Endothelial cell (in vitro differentiated cells): ENCODE measurements around the gene KYAT1. TPM values are rescaled to one million over a fixed set of nuclear protein-coding genes. Genes with fewer than 3 reads are reported as not detected.

Source experiments
- DNase-seq: peaks from one replicate; pipeline ENCODE4 v3.0.0; 2021; ENCODE audit warnings: low spot score
- H3K27ac Mint-ChIP-seq: one replicate; pipeline ENCODE4 v1.8.0; 2021; ENCODE audit warnings: mixed read lengths, inconsistent platforms; ENCODE audit not compliant: unreplicated experiment
- H3K27me3 Mint-ChIP-seq: one replicate; pipeline ENCODE4 v1.8.0; 2021; ENCODE audit warnings: mild to moderate bottlenecking, moderate library complexity, mixed read lengths, inconsistent platforms; ENCODE audit not compliant: unreplicated experiment
- H3K36me3 Mint-ChIP-seq: one replicate; pipeline ENCODE4 v1.8.0; 2021; ENCODE audit warnings: mild to moderate bottlenecking, low read depth, mixed read lengths, inconsistent platforms; ENCODE audit not compliant: unreplicated experiment
- H3K4me1 Mint-ChIP-seq: one replicate; pipeline ENCODE4 v1.8.0; 2021; ENCODE audit warnings: mild to moderate bottlenecking, mixed read lengths, inconsistent platforms; ENCODE audit not compliant: unreplicated experiment
- H3K4me3 Mint-ChIP-seq: one replicate; pipeline ENCODE4 v1.8.0; 2021; ENCODE audit warnings: mild to moderate bottlenecking, mixed read lengths, inconsistent platforms; ENCODE audit not compliant: unreplicated experiment
- H3K9me3 Mint-ChIP-seq: one replicate; pipeline ENCODE4 v1.8.0; 2021; ENCODE audit warnings: mixed read lengths, inconsistent platforms; ENCODE audit not compliant: unreplicated experiment
- total RNA-seq: library from RNA; stranded (reverse); fragmentation: NEBNext Ultra II Directional; extraction: Animal tissue kit (Norgen Biotek cat#: 25700); gene quantifications from one replicate; pipeline ENCODE4 v1.2.1, GENCODE V29; 2021; ENCODE audit not compliant: unreplicated experiment
- TF ChIP-seq, protein P1 (sequence below): fragments of 200-600 bp; sonication (generic); IDR thresholded peaks from one replicate; pipeline ENCODE4 v1.5.0; 2021; ENCODE audit warnings: antibody characterized with exemption; ENCODE audit not compliant: unreplicated experiment

Gene KYAT1
- total RNA-seq, 1 donor from 2014 or later: 3.3 TPM

DNA sequence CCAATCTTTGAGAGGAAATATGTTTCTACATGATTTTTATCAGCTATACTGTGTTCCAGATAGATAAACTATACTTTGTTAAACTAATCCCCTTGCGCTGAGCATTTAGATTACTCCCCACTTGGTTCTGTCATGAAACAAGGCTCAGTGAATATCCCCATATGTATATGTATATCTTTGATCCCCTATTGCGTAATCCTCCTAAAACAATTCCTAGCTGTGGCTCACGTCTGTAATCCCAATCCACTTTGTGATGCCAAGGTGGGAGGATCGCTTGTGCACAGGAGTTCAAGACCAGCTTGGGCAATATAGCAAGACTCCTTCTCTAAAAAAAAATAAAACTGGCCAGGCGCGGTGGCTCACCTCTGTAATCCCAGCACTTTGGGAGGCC lies 41.7 kb upstream of the KYAT1 start:
- no peak overlapping the region for H3K27ac Mint-ChIP-seq
- H3K4me3 Mint-ChIP-seq: no peak overlapping the region
- TF ChIP-seq, protein P1, sequence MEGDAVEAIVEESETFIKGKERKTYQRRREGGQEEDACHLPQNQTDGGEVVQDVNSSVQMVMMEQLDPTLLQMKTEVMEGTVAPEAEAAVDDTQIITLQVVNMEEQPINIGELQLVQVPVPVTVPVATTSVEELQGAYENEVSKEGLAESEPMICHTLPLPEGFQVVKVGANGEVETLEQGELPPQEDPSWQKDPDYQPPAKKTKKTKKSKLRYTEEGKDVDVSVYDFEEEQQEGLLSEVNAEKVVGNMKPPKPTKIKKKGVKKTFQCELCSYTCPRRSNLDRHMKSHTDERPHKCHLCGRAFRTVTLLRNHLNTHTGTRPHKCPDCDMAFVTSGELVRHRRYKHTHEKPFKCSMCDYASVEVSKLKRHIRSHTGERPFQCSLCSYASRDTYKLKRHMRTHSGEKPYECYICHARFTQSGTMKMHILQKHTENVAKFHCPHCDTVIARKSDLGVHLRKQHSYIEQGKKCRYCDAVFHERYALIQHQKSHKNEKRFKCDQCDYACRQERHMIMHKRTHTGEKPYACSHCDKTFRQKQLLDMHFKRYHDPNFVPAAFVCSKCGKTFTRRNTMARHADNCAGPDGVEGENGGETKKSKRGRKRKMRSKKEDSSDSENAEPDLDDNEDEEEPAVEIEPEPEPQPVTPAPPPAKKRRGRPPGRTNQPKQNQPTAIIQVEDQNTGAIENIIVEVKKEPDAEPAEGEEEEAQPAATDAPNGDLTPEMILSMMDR: no peak
- no peaks in the 10 kb centered on the region for H3K36me3 Mint-ChIP-seq
- H3K4me1 Mint-ChIP-seq: peaks cover 11% of the 10 kb centered on the region
- H3K9me3 Mint-ChIP-seq: no peaks in the 10 kb centered on the region
- no peak for DNase-seq
- H3K27me3 Mint-ChIP-seq: no peaks in the 10 kb centered on the region

- H3K9me3 Mint-ChIP-seq: no peaks in the 10 kb centered on the region
- peaks cover 6% of the 10 kb centered on the region for H3K36me3 Mint-ChIP-seq
- H3K4me1 Mint-ChIP-seq: peaks cover 6% of the 10 kb centered on the region
- TF ChIP-seq, protein P1: no peak
- peaks cover 3% of the 10 kb centered on the region for H3K27me3 Mint-ChIP-seq
- H3K27ac Mint-ChIP-seq: peak overlapping the region; percentile 72
- DNase-seq: peak; percentile 70
- H3K4me3 Mint-ChIP-seq: peak overlapping the region; percentile 85
Measured at GRCh38 chr9:128921881-128922763, 40.4 kb upstream of the KYAT1 start.

GRCh38 chr9:128920381-128921058 lies 38.8 kb upstream of the KYAT1 start, which contains the start of gene PHYHD1:
Gene PHYHD1 (plus strand): TSS chr9:128920982. CDS start chr9:128922324, 1,342 bp downstream.
- Mint-ChIP-seq H3K36me3 (peaks cover 9% of the 10 kb centered on the region), H3K27me3 (peaks cover 5% of the 10 kb centered on the region), H3K4me3 (peak within 1 kb of the TSS; percentile 85), H3K4me1 (peaks cover 6% of the 10 kb centered on the region), H3K9me3 (no peaks in the 10 kb centered on the region), H3K27ac (peak within 1 kb of the TSS; percentile 72)
- DNase-seq: no peak
- TF ChIP-seq, protein P1: no peak

- Mint-ChIP-seq H3K27ac (no peak overlapping the region), H3K4me3 (no peak overlapping the region), H3K27me3 (peaks cover 5% of the 10 kb centered on the region), H3K4me1 (peaks cover 6% of the 10 kb centered on the region), H3K9me3 (no peaks in the 10 kb centered on the region), H3K36me3 (peaks cover 9% of the 10 kb centered on the region)
- DNase-seq: no peak
- TF ChIP-seq, protein P1: no peak
Measured at GRCh38 chr9:128919402-128920089, 37.8 kb upstream of the KYAT1 start.
